Neural cell (in vitro differentiated cells): Measurements from ENCODE around the gene SLC38A7.
A peak's percentile ranks its signal among the peaks of the same experiment; 100 is the strongest.

Experiments used
- CTCF ChIP-seq: fragments of 450-650 bp; IDR thresholded peaks from 2 replicates; pipeline ENCODE4 v1.5.1; 2014; ENCODE audit warnings: antibody characterized with exemption, mild to moderate bottlenecking, moderate library complexity; ENCODE audit not compliant: poor library complexity, severe bottlenecking
- SMC3 ChIP-seq: fragments of 450-650 bp; conservative IDR thresholded peaks from 2 replicates; pipeline ENCODE4 v1.6.1; 2014; ENCODE audit warnings: antibody characterized with exemption, mild to moderate bottlenecking, moderate library complexity; ENCODE audit not compliant: poor library complexity

- peak; percentile 32 for TF ChIP-seq SMC3
- no peak for TF ChIP-seq CTCF
Measured at GRCh38 chr16:58684354-58685083, at the start of gene SLC38A7.
